ENCODE results near the gene DSG3. TPM values are rescaled to one million over a fixed set of nuclear protein-coding genes. Genes with fewer than 3 reads are reported as not detected.

The DSG3 gene
- total and polyA plus RNA-seq, 11 donors, result 0.01 to 0.07 TPM; not detected in 9

GRCh38 chr18:31438402-31438801 is 9.1 kb upstream of the DSG3 start:
- intact Hi-C loops (cut with DNase I), result loop anchor here in 2 of 10 donors (10.0 kb wide), 2 partner anchors 46 to 54 kb away; no protein-coding TSS in a partner anchor
- Histone ChIP-seq H3K27ac (no peak overlapping the region), H3K27me3 (no peaks in the 10 kb centered on the region), H3K36me3 (no peaks in the 10 kb centered on the region), H3K9me3 (peaks cover 0 to 8% (median 0%) of the 10 kb centered on the region in 12 donors), H3K4me1 (no peaks in the 10 kb centered on the region), H3K4me3 (no peak overlapping the region)
- 84 to 88% (median 87%) methylated on average over 2 of the region's 2 CpGs for whole genome bisulfite sequencing, 4 donors
- TF ChIP-seq POLR2A (IDR thresholded peaks at IDR 0.05) (no peak), CTCF (IDR thresholded peaks at IDR 0.05) (no peak)
- DNase-seq (no peak), ATAC-seq (no peak)

GRCh38 chr18:31439807-31440325 is 7.7 kb upstream of the DSG3 start:
- H3K36me3 ChIP-seq, result no peaks in the 10 kb centered on the region
- H3K4me3 ChIP-seq, result no peak overlapping the region
- intact Hi-C loops (cut with DNase I), result loop anchor here in 2 of 10 donors (10.0 kb wide), 2 partner anchors 45 to 55 kb away; no protein-coding TSS in a partner anchor
- no peaks in the 10 kb centered on the region for H3K4me1 ChIP-seq
- TF ChIP-seq POLR2A (IDR thresholded peaks at IDR 0.05), result no peak
- TF ChIP-seq CTCF (IDR thresholded peaks at IDR 0.05), result no peak
- DNase-seq (no peak), ATAC-seq (no peak)
- no peak overlapping the region for H3K27ac ChIP-seq
- peaks cover 0 to 1% (median 0%) of the 10 kb centered on the region in 12 donors for H3K9me3 ChIP-seq
- H3K27me3 ChIP-seq, result no peaks in the 10 kb centered on the region
- WGBS, 4 donors, result 78 to 91% (median 88%) methylated on average over 6 of the region's 6 CpGs

DNA sequence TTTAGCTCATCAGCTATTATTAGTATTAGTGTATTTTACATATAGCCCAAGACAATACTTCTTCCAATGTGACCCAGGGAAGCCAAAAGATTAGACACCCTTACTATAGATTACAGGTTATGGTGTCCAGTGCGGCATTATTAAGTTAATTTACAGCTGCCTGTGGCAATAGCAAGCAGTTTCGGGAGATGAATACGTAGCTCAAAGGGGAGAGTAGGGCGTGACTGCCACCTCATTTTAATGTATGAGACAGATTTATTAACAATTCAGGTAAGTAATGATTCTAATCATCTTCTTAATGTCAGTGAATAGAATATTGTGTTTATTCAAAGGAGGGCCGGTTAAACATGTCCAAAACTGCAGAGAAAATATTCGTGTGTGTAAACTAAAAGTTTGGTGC is 6.8 kb upstream of the DSG3 start:
- ATAC-seq (no peak), DNase-seq (no peak)
- H3K9me3 ChIP-seq, result no peaks in the 10 kb centered on the region
- 92 to 95% (median 93%) methylated on average over 6 of the region's 6 CpGs for WGBS, 4 donors
- intact Hi-C loops (cut with DNase I), result no loop called here
- no peak overlapping the region for H3K27ac ChIP-seq
- TF ChIP-seq POLR2A (IDR thresholded peaks at IDR 0.05), result no peak
- no peak for TF ChIP-seq CTCF (IDR thresholded peaks at IDR 0.05)
- H3K4me1 ChIP-seq, result no peaks in the 10 kb centered on the region
- H3K36me3 ChIP-seq, result no peaks in the 10 kb centered on the region
- no peaks in the 10 kb centered on the region for H3K27me3 ChIP-seq
- no peak overlapping the region for H3K4me3 ChIP-seq

- H3K27ac ChIP-seq, result no peak overlapping the region
- 88 to 94% (median 91%) methylated on average over 4 of the region's 4 CpGs for WGBS, 4 donors
- TF ChIP-seq POLR2A (IDR thresholded peaks at IDR 0.05), result no peak
- TF ChIP-seq CTCF (IDR thresholded peaks at IDR 0.05), result no peak
- no peaks in the 10 kb centered on the region for H3K9me3 ChIP-seq
- no peaks in the 10 kb centered on the region for H3K27me3 ChIP-seq
- H3K4me3 ChIP-seq, result no peak overlapping the region
- ATAC-seq (no peak), DNase-seq (no peak)
- H3K36me3 ChIP-seq, result no peaks in the 10 kb centered on the region
- H3K4me1 ChIP-seq, result no peaks in the 10 kb centered on the region
- intact Hi-C loops (cut with DNase I), result no loop called here
These were observed 6.0 kb upstream of the DSG3 start for GRCh38 chr18:31441493-31441892.
